ENCODE data around the gene TMEM204.
"Not testable (repeated sequence)": the region's sequence is repeated elsewhere in the genome, so short reads cannot be mapped to it uniquely, and the experiment has no call there.

The TMEM204 gene

DNA sequence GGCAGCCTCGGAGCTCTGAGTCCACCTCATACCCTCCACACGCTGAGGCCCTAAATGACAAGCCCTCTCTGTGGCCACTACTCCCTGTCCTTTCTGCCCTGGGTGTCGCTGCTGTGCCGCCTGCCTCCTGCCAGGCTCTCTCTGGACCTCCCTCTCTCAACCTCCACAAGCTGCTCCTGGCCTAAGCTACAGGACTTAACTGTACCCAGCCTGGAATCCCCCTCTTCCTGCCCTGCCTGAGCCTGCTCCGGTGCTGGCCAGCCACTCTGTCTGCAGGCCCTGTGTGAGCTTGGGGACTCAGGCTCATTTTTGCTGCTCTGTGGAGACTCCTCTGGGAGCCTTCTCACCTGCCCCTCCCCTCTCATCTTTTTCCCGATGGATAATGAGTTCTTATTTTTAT is 56.9 kb downstream of the TMEM204 start:
- no peak for DNase-seq (ENCODE audit: low read depth in 2 of 3, low spot score in 2 of 3)

- DNase-seq (ENCODE audit: low read depth in 2 of 3, low spot score in 2 of 3): no peak
These were observed 57.7 kb downstream of the TMEM204 start for GRCh38 chr16:1590930-1591705.

DNA sequence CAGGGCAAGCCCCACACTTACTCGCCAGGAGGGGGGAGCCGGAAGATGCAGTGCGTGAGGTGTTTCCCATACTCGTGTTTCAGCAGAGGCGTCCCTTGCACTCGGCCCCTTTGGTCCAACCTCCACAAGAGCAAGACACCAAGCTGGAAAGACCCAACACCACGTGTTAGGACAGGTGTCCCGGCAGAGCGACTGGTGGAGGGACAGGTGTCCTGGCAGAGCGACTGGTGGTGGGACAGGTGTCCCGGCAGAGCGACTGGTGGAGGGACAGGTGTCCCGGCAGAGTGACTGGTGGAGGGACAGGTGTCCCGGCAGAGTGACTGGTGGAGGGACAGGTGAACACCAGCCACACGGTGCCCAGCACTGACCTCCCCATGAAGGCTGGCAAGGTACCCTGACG is 59.0 kb downstream of the TMEM204 start:
- DNase-seq (ENCODE audit: low read depth in 2 of 3, low spot score in 2 of 3): no peak

DNA sequence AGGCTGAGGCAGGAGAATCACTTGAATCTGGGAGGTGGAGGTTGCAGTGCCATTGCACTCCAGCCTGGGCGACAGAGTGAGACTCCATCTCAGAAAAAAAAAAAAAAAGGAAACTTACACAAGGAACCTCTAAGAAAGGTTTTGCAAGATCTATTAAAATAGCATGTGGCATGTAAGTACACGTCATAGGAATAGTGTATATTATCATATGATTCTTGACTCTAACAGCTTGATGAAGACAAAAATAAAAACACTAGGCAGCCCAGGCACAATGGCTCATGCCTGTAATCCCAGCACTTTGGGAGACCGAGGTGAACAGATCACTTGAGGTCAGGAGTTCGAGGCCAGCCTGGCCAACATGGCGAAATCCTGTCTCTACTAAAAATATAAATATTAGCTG is 62.0 kb downstream of the TMEM204 start:
- not testable (repeated sequence) for DNase-seq (ENCODE audit: low read depth in 2 of 3, low spot score in 2 of 3)

- no peak for DNase-seq (ENCODE audit: low read depth in 2 of 3, low spot score in 2 of 3)
These were observed 63.0 kb downstream of the TMEM204 start for GRCh38 chr16:1596516-1596915.

DNA sequence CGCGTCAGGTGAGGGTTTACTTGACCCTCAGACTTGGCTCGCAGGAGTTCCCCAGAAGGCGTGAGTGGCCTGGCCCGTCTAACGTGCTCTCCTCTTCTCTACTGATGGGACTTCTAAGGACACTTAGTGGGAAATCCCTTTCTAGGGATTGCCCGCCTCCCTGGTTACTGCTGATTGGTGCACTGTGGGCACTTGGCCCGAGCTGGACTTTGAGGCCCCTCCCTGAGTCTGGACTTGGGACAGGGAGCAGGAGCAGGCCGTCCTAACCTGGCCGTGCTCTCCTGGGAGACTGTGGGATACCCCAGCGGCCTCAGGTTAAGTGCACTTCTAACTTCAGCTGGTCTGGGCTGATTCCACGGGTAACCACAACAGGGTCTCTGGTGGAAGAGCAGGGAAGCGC is 63.7 kb downstream of the TMEM204 start:
- no peak for DNase-seq (ENCODE audit: low read depth in 2 of 3, low spot score in 2 of 3)

DNA sequence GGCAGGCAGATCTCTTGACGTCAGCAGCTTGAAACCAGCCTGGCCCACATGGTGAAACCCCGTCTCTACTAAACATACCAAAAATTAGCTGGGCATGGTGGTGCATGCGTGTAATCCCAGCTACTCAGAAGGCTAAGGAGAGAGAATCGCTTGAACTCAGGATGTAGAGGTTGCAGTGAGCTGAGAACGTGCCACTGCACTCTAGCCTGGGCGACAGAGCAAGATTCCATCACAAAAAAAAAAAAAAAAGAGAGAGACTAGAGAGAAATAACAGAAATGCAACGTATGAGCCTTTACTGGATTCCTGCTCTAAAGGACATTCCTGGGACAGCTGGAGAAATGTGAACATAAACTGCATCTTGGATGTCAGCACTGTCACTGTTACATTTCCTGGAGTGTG is 67.6 kb downstream of the TMEM204 start:
- no peak for DNase-seq (ENCODE audit: low read depth in 2 of 3, low spot score in 2 of 3)

- DNase-seq (ENCODE audit: low read depth in 2 of 3, low spot score in 2 of 3): no peak
These were observed 68.0 kb downstream of the TMEM204 start for GRCh38 chr16:1601489-1601888.

DNA sequence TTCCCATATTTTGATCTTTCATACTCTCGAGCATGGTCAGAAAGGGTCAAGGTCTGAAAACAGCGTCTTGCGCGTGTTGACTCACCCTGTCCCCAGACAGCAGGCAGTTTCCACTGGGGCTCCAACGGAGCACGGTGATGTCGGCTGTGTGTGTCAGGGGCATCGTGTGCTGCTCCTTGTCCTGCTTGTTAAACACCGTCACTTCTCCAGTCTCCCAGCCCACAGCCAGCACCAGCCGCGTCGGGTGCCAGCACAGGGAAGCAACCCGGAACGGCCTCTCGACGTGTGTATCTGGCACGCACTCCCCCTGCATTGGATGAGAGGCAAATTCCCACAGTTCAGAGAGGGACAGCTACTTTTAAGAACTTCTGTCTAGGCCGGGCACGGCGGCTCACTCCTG is 68.8 kb downstream of the TMEM204 start:
- DNase-seq (ENCODE audit: low read depth in 2 of 3, low spot score in 2 of 3): no peak
